Stimulated activated CD4-positive, alpha-beta T cell treated with anti-CD3 and anti-CD28 coated beads, Interleukin-2, amount 100 ng/mL, for 48 hours (primary cell): ENCODE data around the gene CLEC20A.

Experiments used
- DNase-seq, 2 donors: peaks; one replicate each; pipeline ENCODE4 v3.0.0-alpha.2; 2020

The CLEC20A gene

DNA sequence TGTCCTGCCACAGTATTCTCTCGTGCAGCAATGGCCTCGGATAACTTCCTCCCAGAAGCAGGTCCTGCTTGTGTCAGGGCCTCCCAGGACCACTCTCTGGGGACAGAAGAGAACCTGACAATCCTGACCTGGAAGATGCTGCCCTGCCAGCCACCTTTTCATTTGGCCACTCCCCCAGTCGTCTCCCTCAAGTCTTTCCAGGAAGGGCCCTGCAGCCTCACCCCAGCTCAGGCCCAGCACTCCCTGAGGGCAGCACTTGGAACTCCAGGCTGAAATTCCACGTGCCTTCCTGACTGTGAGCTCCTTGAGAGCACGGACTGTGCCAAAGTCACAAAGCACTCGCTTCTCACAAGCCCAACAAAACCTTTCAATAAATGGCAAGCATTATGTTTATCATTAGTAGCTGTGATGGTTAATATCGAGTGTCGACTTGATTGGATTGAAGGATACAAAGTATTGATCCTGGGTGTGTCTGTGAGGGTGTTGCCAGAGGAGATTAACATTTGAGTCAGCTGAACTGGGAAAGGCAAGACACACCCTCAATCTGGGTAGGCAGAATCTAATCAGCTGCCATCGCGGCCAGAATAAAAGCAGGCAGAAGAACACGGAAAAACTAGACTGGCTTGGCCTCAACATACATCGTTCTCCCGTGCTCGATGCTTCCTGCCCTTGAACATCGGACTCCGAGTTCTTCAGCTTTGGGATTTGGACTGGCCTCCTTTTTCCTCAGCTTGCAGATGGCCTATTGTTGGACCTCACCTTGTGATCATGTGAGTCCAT is 2.3 kb upstream of the CLEC20A start:
- no peak for DNase-seq

DNA sequence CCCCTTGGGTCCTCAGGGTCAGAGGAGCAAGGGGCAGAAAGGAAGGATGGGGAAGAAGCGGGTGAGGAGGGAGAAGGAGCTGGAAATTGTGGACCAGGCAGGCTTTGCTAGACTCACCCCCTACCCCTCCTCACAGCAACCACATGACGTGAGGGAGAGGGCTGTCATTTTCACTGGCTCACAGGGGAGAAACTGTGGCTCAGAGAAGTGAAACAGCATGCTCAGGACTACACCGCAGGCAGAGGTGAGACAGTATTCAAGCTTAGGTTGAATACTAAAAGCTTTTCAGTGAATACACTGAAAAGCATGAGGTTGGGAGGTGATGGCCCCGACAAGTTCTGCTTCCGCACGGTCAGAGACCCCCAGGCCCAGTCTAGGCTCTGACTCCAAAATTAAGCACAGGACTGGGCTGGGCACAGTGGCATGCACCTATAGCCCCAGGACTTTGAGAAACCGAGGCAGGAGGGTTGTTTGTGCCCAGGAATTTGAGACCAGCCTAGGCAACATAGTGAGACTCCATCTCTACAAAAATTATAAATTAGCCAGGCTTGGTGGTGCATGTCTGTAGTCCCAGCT is 1.2 kb upstream of the CLEC20A start:
- DNase-seq: no peak

DNA sequence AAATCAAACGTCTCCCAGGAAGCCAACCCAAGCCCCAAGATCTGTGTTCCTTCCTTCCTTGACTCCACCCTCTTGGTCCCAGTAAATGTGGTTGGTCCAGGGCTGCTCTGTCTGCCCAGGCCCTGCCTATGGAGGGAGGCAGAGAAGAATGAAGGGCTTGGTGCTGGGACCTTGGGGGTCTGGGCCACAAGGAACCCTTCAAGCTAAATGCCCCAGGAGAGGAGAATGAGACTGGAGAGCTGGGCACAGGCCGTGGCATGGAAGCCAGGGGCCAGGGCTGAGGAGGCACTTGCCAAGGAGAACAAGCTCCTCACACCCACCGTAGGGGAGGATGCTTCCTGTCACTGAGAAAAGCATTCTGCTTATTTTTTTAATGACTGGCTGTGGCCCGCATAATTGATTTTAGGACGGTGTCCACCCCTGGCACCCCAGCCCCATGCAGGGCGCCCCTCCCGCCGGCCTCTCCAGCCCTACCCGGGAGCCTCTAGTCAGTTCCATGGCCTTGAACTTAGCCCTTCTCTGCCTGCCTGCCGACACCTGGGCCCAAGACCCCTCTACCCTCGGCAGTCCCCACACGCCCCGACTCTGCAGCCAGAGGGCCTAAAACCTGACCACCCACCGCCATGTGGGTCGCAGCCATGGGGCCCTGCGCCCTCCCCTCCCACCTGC is 889 bp downstream of the CLEC20A start:
- no peak for DNase-seq

DNA sequence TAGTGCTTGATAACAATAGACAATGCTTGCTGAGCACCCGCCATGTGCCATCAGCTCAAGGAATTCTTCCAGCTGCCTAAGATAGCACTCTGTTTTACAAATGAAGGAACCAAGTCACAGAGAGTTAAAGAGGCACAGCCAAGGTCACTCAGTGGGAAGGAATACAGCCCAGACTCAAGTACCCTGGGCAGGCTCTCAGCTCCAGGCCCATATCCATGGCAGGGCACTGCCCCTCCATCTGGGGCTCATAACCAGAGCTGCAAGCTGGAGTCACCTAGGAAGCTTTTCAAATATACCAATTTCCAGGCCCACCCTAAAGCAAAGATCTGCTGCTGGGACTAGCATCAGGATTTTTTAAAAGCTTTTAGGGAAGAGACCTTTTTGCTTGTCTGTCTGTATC is 1.6 kb downstream of the CLEC20A start:
- no peak for DNase-seq

DNA sequence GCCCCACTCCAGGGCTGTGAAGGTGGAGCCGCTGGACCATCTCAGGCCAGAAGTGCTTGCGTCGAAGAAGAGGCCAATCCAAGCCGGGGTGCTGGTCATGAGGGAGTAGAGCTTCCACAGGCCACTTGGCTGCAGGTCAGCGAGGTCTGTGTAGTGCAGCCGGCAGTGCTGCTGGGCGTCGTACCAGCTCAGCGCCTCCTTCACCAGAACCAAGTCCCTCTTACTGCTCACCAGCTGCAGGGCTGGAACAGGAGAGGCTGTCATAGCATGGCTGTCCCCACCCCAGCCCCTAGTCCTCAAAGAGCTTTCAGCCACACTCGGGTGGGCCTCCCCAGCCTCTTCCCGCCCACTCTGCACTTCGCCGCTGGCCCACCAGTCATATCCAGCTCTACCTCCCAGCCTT is 2.2 kb downstream of the CLEC20A start:
- no peak for DNase-seq

DNA sequence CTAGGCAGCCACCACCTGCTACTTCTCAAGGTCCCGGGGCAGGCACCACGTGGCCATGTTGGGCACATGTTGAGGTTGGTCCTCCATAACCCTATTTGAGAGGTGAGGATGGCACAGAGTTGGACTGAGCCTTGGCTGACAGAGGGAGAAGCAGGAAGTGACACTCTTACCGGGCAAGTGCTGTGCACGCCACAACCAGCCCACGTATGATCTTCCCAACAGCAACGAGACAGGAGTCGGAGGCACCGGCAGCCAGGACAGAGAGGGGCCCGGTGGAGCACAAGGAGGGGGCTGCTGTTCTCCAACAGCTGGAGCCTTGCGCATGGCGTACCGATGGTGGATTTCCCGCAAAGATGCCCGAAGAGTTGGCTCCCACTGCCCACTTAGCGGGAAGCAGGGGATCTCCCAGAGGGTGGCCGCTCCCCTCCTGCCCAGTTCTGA is 3.4 kb downstream of the CLEC20A start:
- DNase-seq: no peak

DNA sequence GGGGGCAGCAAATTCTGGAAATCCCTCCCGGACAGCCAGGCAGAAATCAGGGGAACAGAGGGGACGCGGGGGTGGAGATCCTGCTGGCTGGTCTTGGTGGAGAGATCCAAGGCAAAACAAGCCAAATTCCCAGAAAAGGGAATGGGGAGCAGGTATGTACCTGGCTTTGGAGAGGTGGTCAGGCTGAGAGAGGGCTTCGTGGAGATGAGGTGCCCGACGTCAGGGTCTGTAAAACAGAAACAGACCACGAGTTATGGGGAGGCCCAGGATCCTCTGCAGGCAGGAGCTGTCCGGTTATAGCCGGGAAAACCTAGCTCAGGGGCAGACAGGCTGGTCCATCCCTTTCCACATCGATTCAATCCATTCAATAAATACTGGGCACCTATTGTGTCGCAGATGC is 4.4 kb downstream of the CLEC20A start:
- DNase-seq: no peak

DNA sequence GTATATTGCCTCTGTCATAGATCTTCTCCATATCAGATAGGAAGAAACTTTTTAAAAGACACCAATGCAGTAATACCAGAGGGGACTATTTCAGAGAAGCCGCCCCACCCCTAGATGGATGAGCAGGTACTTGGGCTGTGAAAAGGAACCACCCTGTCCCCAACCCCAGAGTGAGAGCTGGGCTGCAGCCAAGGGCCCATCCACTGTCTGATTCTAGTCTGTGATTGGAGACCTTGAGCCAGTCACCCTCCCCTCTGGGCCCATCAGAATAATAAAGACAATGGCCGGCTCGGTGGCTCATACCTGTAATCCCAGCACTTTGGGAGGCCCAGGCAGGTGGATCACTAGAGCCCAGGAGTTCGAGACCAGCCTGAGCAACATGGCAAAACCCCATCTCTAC is 5.0 kb downstream of the CLEC20A start:
- no peak for DNase-seq

DNA sequence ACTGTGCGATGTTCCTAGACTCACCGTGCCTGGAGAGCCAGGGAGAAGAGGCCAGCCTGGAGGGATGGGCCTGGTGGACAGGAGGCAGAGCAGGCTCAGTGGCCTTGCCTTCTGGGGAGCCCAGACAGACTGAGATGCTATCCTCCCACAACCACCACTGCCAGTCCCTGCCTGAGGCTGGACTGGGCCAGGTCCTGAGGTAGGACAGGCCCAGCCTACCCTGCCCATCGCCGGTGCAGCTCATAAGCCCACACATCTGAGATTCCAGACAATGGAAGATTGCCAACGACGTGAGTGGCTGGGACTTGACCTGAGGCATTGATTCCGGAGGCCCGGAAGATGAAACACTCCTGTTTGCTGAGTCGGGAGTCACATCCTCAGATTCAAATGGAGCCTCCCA is 5.8 kb downstream of the CLEC20A start:
- no peak for DNase-seq

DNA sequence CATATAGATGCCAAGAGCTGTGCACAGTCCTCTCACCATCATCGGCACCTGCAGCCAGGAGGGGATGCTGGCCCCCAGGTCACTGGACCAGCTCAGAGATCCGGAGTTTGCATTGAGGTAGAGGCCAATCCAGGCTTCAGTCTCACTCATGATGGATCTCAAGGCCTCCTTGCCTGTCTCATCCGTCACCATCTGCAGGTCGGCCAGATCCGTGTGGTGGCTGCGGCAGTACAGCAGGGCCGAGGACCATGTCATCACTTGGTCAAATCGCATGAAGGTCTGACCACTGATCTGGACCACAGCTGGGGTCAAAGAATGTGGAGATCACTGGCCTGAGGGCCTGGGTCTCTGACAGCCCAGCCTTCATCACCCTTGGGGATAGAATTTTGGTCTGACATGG is 6.6 kb downstream of the CLEC20A start:
- DNase-seq: no peak

DNA sequence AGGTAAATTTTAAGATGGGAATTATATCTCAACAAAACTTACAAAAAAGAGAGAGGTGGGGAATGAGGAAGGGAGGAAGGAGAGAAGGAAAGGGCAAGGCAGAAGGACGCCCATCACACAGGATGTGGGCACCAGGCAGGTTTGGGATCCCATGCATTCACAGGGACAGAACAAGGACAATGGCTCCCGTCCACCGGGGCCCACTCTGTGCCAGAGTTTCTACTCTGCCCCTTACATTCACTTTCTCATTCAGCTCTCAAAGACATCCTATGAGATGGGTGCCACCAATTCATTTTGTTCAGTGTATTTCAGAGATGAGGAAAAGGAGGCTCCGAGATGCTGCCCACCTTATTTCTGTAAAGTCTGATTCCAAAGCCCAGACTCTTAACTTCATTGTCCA is 7.4 kb downstream of the CLEC20A start:
- DNase-seq: no peak

DNA sequence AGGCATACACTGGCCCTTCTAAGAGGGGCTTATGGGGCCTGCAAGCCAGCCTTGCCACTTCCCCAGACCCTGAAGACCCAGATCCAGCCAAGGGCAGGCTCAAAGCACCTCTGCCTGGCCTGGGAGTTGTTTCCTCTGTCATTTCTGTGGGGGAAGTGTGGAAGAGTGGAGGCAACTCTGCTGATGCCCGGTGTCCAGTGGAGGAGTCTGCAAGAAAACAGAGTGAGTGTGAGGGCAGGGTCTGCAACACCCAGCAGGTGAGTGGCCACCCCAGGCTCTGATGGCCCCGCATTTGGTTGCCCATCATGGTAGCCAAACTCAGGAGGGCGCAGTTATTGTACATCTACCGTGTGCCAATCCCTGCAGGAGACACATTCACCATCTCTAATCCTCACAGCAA is 8.4 kb downstream of the CLEC20A start:
- DNase-seq: no peak

DNA sequence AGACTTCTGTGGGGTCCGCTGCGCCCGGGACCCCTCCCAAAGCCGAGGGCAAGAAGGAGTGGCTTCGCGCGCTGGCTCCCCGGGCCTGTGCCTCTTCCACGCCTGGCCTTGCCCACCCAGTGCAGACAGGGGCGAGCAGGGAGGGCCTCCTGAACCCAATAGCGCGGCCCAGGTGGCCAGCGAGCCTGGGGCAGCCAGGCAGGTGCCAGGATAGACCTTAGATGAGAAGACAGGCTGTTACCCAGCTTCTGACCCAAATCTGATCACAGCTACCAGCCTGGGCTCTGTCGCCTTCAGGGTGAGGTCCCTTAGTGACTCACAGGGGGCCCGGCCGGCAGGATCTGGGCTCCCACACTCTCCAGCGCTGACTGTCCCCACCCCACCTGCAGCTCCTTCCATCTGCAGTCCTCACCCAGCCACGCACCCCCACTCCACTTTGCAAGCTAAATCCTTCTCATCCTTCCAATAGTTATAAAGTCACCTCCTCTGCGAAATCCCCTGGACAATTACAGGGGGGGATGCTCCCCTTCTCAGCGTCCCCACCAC is 9.6 kb downstream of the CLEC20A start:
- no peak for DNase-seq

DNA sequence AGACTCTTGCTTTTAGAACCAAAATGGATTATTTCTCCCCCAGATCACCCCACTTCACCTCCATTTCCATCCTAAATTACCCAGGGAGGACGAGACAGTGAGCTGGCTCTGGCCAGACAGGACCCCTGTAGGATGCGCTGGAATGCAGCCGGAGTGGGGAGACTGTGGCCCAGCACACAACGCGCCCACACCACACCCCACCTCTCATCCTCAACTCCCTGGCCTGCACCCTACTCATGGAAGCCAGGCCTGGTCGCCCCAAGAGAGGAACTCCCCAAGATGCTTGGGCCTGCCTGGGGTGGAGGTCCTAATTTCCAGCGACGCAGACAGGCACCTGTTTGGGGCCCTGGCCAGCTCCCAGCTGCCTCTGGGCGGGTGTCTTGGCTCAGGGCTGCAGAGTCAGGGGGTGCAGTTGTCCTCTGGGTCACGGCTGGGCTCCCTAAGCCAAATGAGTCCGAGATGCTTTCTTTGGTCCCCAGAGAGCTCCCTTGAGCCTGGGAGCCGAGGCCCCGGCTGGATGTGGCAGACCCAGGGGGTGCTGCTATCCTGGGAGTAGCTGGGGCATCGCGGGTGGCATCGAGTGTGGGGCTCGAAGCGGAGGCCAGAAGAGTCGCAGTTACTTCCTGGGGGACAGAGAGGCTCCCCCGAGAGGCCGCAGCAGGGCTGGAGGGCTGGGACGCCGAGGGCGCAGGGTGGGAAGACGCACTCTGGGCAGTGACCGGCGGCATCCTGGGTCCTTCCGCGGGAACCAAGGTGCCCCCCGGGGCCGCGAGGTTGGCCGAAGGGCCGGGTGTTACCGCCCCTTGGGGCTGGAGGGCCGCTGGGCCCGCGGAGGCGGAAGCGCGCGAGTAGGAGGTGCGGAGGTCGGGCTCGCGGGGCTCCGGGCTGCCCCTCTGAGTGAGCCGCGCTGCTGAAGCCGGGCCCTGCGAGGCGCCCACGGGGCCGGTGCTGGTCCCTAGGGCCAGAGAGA is 10.4 kb downstream of the CLEC20A start:
- DNase-seq: no peak

DNA sequence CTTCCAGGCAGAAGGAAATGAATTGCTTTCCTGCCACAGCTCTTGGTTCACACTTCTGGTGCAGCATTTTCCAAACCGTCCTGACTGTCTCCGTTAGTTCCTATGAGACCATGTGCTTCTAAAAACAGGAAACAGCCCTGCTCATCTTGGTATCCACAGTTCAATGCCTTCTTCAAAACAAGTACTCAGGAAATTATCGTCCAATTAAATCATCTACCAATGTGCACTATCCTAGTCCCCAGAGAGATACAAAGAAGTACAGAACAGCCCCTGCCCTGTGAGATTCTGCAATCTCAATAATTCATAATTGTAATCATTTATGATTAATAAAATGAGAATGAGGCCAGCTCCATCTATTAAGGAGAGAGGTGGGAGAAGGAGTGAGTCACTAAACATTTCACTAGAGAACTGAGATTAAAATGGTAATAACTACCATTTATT is 11.2 kb downstream of the CLEC20A start:
- DNase-seq: no peak

DNA sequence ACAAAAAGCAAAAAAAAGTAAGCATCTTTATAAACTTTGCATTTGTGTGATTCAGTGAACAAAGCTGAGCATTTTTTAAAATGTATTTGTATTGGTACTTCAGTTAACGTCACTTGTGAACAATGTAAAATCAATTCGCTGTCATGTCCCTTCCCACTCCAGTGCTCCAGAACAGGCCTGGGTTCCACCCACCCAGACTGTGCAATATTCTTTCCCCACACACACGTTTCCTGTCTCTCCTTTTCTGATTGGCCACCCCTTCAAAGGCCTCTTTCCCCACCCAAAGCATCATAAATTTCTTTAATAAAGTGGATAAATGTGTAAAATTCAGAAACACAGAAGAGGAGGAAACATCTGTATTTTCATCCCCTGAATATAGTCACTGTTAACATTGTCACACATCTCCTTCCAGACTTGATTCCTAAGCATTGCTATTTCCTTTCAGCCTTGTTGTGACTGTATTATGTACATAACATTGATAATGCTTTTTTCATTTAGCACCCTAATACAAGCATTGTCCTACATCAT is 12.0 kb downstream of the CLEC20A start:
- no peak for DNase-seq

DNA sequence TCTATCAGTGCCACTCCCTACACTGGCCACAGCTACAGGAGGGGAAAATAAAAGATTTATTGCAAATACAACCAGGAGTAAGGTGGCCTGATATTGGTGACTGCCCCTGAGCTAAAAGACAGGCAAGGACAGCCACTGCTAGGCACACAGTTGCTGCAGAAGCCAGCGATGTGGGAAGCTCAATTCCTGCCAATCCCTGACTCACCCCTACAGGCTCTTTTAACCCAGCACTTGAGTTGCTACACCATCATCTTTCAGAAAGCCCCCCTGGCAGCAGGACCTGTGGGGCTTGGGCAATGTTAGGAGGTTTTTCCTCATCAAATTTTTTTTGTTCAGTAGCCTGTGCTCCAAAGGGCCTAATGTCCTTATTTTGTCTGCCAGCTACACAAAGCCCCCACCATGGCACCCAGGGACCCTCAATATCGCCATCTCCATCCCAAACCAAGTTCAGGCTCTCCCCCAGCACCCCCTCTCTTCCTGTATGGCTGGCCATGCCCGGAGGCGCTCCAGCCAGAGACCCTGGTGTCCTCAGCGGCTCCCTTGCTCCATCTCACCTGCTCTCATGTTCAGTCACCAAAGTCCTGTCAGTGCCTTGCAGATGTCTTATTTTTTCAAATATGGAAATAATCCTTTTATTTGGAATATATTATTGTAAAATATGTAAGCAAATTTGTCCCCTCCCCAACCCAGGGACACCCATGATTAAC is 13.4 kb downstream of the CLEC20A start:
- no peak for DNase-seq

DNA sequence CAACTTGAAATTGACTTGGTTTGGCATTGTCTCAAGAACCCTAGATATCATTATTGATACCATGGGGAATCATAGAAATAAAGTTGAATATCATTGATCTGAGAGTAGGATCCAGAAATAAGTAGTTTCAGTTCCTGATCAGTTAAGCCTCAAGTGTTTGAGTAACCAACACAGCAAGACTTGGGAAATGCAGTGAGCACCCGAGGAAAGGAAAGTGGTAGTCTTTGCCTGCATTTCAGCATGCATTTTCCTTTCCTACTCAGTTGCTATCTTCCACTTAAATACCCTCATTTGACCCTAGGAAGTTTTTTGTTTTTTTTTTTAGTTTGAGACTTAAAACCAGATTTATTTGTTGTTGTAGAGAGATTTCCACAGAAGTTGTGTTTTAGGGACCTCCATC is 18.9 kb downstream of the CLEC20A start:
- no peak for DNase-seq

DNA sequence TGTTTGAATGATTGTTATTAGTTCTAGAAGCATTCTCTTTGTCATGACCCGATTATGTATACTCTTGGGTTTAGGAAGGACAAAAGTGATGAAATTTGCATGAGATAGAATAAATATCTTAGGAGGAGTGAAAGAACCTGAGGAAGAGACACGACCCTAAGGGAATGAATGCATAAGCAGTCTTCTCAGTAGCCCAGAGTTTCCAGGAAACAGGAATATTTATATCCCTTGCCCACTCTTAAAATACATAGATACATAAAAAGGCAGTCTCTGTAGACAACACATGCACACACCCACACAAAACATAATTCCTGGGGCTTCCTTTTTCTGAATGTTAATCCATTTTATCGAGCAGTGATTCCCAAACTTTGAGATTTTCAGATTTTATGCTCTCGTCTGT is 19.4 kb downstream of the CLEC20A start:
- no peak for DNase-seq

DNA sequence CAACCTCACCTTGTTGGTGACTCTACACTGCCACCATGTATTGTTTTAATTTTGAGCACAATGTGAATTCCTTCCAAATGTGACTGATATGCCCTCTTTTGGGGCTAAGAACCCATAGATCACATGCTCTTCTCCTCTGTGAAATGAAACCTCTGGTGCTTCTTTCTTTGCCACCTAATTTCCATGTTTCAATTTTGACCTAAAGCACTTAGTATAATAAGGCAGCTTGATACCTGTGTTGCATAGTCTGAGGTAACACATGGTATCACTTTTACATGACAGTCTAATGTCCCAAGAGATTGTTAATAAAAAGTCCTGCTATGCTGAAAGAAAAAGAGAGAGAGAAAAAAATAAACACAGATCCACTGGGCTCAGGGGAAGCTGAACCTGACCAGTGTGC is 24.2 kb downstream of the CLEC20A start:
- no peak for DNase-seq

DNA sequence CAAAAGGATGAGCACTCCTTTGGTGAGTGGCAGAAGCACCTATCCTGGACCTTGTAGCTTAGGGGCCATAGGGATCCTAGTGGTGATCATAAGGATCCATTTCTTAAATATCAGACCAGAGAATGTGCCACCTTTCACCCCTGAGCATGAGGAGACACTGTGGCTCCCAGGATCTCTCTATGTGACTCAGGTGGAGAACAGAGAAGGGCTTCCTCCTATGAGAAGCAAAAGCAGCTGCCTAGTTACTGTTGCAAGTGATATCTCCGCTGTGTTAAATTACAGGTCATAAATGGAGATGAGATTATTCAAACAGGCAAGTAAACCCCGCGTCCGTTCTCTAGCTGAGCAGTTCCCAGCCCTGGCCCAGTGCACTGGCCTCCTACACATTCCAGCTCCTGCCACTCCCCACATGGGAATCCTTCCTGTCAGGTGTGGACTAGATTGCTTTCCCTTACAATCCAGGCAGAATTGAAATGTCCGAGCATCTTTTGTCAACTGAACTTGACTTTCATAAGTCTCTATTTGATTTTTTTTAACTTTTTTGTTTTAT is 26.3 kb downstream of the CLEC20A start:
- DNase-seq: no peak

DNA sequence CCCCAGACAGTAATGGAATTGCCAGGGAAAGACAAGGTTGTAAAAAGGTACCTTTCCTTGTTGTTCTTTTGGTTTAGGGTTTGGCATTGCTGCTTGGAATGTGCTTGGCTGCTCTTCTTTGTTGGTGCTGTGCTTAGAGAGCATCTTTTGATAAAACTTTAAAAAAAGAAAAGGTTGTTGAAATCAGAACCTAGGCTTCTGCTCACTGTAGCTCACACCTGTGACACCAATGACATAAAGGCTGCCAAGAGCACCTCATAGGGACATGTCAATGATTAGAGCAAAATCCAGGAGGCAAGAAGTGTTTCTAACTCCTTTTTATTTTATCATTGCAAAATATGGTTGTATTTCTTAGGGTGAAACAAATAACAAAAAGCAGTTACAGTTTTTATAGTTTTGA is 28.9 kb downstream of the CLEC20A start:
- DNase-seq: no peak
